Peyer's patch (tissue), 4 donors: ENCODE data around the gene UBE2J1.

ENCODE experiments used
- CTCF ChIP-seq, 6 experiments: fragments of 450-650 bp in 4 of 6; fragments of 200-600 bp in 2 of 6; sonication (generic) in 1 of 6; IDR thresholded peaks; one replicate each; pipeline ENCODE4 v1.5.1; 2017 to 2019; ENCODE audit warnings: antibody characterized with exemption in 6 of 6, mild to moderate bottlenecking in 3 of 6, moderate library complexity in 1 of 6
- POLR2A ChIP-seq, 2 donors: fragments of 450-650 bp; IDR thresholded peaks; one replicate each; pipeline ENCODE4 v1.5.1; 2017; ENCODE audit warnings: antibody characterized with exemption in 2 of 2, mild to moderate bottlenecking in 2 of 2, moderate library complexity in 2 of 2

- TF ChIP-seq CTCF (IDR thresholded peaks at IDR 0.05), result no peak
- no peak for TF ChIP-seq POLR2A (IDR thresholded peaks at IDR 0.05)
These were observed 4.7 kb downstream of the UBE2J1 start for GRCh38 chr6:89347825-89348224.
